Measurements from ENCODE around the gene COMMD4. TPM values are rescaled to one million over a fixed set of nuclear protein-coding genes. Genes with fewer than 3 reads are reported as not detected.

Gene COMMD4
- total RNA-seq, 1 experiment from 2014 or later, result 116 TPM

DNA sequence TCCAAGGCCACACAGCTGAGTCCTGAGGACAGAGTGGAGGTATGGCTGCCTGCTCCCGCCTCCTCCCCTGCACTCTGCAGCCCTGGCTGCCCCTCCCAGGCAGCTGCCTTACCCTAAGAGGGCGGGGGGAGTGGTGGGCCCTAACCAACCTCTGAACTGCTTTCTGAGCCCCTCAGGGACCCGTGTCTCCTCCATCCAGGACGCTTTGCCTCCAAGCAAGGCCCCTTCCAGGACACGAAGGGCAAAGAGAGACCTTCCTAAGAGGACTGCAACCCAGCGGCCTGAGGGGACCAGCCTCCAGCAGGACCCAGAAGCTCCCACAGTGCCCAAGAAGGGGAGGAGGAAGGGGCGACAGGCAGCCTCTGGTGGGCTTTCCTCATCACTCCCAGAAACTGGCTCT lies 18.6 kb downstream of the COMMD4 start:
- no peak for ATAC-seq
- intact Hi-C loops (cut with micrococcal nuclease), result no loop called here
- Histone ChIP-seq H3K9me2 (replicated peaks; ENCODE audit: low read length) (no peaks in the 10 kb centered on the region), H3K4me2 (ENCODE audit: low read length) (no peak overlapping the region), H3K9ac (ENCODE audit: low read length) (no peak overlapping the region), H3K27ac (ENCODE audit: low read length) (no peak overlapping the region), H2AFZ (ENCODE audit: low read length) (no peak overlapping the region), H3K27me3 (ENCODE audit: low read length) (no peaks in the 10 kb centered on the region), H3K79me2 (ENCODE audit: low read length) (no peaks in the 10 kb centered on the region), H3K36me3 (ENCODE audit: low read depth, low read length) (peaks cover 6% of the 10 kb centered on the region; the same call in 1 of the 2 replicates), H3F3A (ENCODE audit: low read length, unreplicated experiment) (no peaks in the 10 kb centered on the region), H3K4me3 (ENCODE audit: low read length) (no peak overlapping the region), H4K20me1 (ENCODE audit: low read length) (no peaks in the 10 kb centered on the region), H3K9me3 (ENCODE audit: low read length) (no peaks in the 10 kb centered on the region), H3K4me1 (ENCODE audit: insufficient read depth, low read length) (no peaks in the 10 kb centered on the region)
- POLR2A ChIA-PET (ENCODE audit: unreplicated experiment), result no interaction called here
- no peak for DNase-seq
- CTCF ChIA-PET, result no interaction called here
- TF ChIP-seq EZH2 (IDR thresholded peaks at IDR 0.05; ENCODE audit: low read length, unreplicated experiment) (no peak), EZH2phosphoT487 (IDR thresholded peaks at IDR 0.05; ENCODE audit: borderline replicate concordance, low read length) (no peak)
- TF ChIP-seq, protein P1, sequence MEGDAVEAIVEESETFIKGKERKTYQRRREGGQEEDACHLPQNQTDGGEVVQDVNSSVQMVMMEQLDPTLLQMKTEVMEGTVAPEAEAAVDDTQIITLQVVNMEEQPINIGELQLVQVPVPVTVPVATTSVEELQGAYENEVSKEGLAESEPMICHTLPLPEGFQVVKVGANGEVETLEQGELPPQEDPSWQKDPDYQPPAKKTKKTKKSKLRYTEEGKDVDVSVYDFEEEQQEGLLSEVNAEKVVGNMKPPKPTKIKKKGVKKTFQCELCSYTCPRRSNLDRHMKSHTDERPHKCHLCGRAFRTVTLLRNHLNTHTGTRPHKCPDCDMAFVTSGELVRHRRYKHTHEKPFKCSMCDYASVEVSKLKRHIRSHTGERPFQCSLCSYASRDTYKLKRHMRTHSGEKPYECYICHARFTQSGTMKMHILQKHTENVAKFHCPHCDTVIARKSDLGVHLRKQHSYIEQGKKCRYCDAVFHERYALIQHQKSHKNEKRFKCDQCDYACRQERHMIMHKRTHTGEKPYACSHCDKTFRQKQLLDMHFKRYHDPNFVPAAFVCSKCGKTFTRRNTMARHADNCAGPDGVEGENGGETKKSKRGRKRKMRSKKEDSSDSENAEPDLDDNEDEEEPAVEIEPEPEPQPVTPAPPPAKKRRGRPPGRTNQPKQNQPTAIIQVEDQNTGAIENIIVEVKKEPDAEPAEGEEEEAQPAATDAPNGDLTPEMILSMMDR (conservative IDR thresholded peaks at IDR 0.05; ENCODE audit: low read depth, low read length), result no peak
- no TSS peak for BruUV-seq (replicated peaks)

- no peak for TF ChIP-seq EZH2 (IDR thresholded peaks at IDR 0.05; ENCODE audit: low read length, unreplicated experiment)
- TF ChIP-seq, protein P1 (conservative IDR thresholded peaks at IDR 0.05; ENCODE audit: low read depth, low read length), result no peak
- TF ChIP-seq EZH2phosphoT487 (IDR thresholded peaks at IDR 0.05; ENCODE audit: borderline replicate concordance, low read length), result no peak
- peaks cover 6% of the 10 kb centered on the region; the same call in 1 of the 2 replicates for H3K36me3 ChIP-seq (ENCODE audit: low read depth, low read length)
- H3K27ac ChIP-seq (ENCODE audit: low read length), result no peak overlapping the region
- no peaks in the 10 kb centered on the region for H3K4me1 ChIP-seq (ENCODE audit: insufficient read depth, low read length)
- no peaks in the 10 kb centered on the region for H3K9me2 ChIP-seq (replicated peaks; ENCODE audit: low read length)
- H4K20me1 ChIP-seq (ENCODE audit: low read length), result no peaks in the 10 kb centered on the region
- no peaks in the 10 kb centered on the region for H3K27me3 ChIP-seq (ENCODE audit: low read length)
- DNase-seq, result no peak
- no peaks in the 10 kb centered on the region for H3K79me2 ChIP-seq (ENCODE audit: low read length)
- ChIA-PET CTCF (no interaction called here), POLR2A (ENCODE audit: unreplicated experiment) (no interaction called here)
- no peak overlapping the region for H3K4me2 ChIP-seq (ENCODE audit: low read length)
- no peak for ATAC-seq
- H2AFZ ChIP-seq (ENCODE audit: low read length), result no peak overlapping the region
- BruUV-seq (replicated peaks), result no TSS peak
- H3K4me3 ChIP-seq (ENCODE audit: low read length), result no peak overlapping the region
- H3K9ac ChIP-seq (ENCODE audit: low read length), result no peak overlapping the region
- H3F3A ChIP-seq (ENCODE audit: low read length, unreplicated experiment), result no peaks in the 10 kb centered on the region
- H3K9me3 ChIP-seq (ENCODE audit: low read length), result no peaks in the 10 kb centered on the region
- intact Hi-C loops (cut with micrococcal nuclease), result no loop called here
These were observed 19.5 kb downstream of the COMMD4 start for GRCh38 chr15:75355369-75355768.

GRCh38 chr15:75356006-75356405 lies 20.1 kb downstream of the COMMD4 start:
- intact Hi-C loops (cut with micrococcal nuclease), result no loop called here
- H3K27me3 ChIP-seq (ENCODE audit: low read length), result no peaks in the 10 kb centered on the region
- H3F3A ChIP-seq (ENCODE audit: low read length, unreplicated experiment), result no peaks in the 10 kb centered on the region
- H3K9me3 ChIP-seq (ENCODE audit: low read length), result no peaks in the 10 kb centered on the region
- H4K20me1 ChIP-seq (ENCODE audit: low read length), result no peaks in the 10 kb centered on the region
- H3K4me2 ChIP-seq (ENCODE audit: low read length), result no peak overlapping the region
- H3K36me3 ChIP-seq (ENCODE audit: low read depth, low read length), result peaks cover 6% of the 10 kb centered on the region; the same call in 1 of the 2 replicates
- H3K4me1 ChIP-seq (ENCODE audit: insufficient read depth, low read length), result no peaks in the 10 kb centered on the region
- TF ChIP-seq, protein P1 (conservative IDR thresholded peaks at IDR 0.05; ENCODE audit: low read depth, low read length), result no peak
- TF ChIP-seq EZH2phosphoT487 (IDR thresholded peaks at IDR 0.05; ENCODE audit: borderline replicate concordance, low read length) (no peak), EZH2 (IDR thresholded peaks at IDR 0.05; ENCODE audit: low read length, unreplicated experiment) (no peak)
- no peak overlapping the region for H3K9ac ChIP-seq (ENCODE audit: low read length)
- no peaks in the 10 kb centered on the region for H3K9me2 ChIP-seq (replicated peaks; ENCODE audit: low read length)
- no peak overlapping the region for H2AFZ ChIP-seq (ENCODE audit: low read length)
- ATAC-seq, result no peak
- H3K4me3 ChIP-seq (ENCODE audit: low read length), result no peak overlapping the region
- no TSS peak for BruUV-seq (replicated peaks)
- POLR2A ChIA-PET (ENCODE audit: unreplicated experiment), result no interaction called here
- no peak for DNase-seq
- no peaks in the 10 kb centered on the region for H3K79me2 ChIP-seq (ENCODE audit: low read length)
- CTCF ChIA-PET, result no interaction called here
- no peak overlapping the region for H3K27ac ChIP-seq (ENCODE audit: low read length)

All from PC-3 (cell line).